ENCODE results near the gene HSPBP1. TPM values are rescaled to one million over a fixed set of nuclear protein-coding genes. Genes with fewer than 3 reads are reported as not detected.

The HSPBP1 gene
- total RNA-seq, 4 donors from 2014 or later = 18.5 to 41.7 (median 36.7) TPM

- ATAC-seq (no peak), DNase-seq (no peak)
- H3K36me3 ChIP-seq = no peaks in the 10 kb centered on the region
- no peak overlapping the region for H3K27ac ChIP-seq
- no peak for TF ChIP-seq CTCF (IDR thresholded peaks at IDR 0.05 in 4 of 5, conservative IDR thresholded peaks at IDR 0.05 in 1 of 5)
- TF ChIP-seq POLR2A (IDR thresholded peaks at IDR 0.05) = no peak
- in situ Hi-C loops (cut with MboI; ENCODE audit: low sequenced_read_pairs in 4 of 4) = loop anchor here in 1 of 4 donors (25.0 kb wide), 1 partner anchor 127 kb away; the partner anchor contains the start of gene UBE2S
- no peaks in the 10 kb centered on the region for H3K9me3 ChIP-seq
- intact Hi-C loops (cut with DNase I; ENCODE audit: low total_unique reads) = no loop called here
- no peaks in the 10 kb centered on the region for H3K4me1 ChIP-seq
- no peak overlapping the region for H3K4me3 ChIP-seq
- H3K27me3 ChIP-seq = peaks cover 0 to 9% (median 0%) of the 10 kb centered on the region in 3 donors
These were observed 5.5 kb upstream of the HSPBP1 start for GRCh38 chr19:55285229-55285890.

GRCh38 chr19:55284405-55285058, 4.6 kb upstream of the HSPBP1 start:
- Histone ChIP-seq H3K9me3 (no peaks in the 10 kb centered on the region), H3K27me3 (peaks cover 0 to 9% (median 0%) of the 10 kb centered on the region in 3 donors), H3K4me3 (peak overlapping the region in 2 of 4 donors; percentile 15 to 27), H3K4me1 (peaks cover 0 to 1% of the 10 kb centered on the region in 2 donors), H3K36me3 (no peaks in the 10 kb centered on the region), H3K27ac (peak overlapping the region in 1 of 4 donors; percentile 26)
- intact Hi-C loops (cut with DNase I; ENCODE audit: low total_unique reads) (no loop called here), in situ Hi-C loops (cut with MboI; ENCODE audit: low sequenced_read_pairs in 4 of 4) (loop anchor here in 1 of 4 donors (25.0 kb wide), 1 partner anchor 128 kb away; the partner anchor contains the start of gene UBE2S)
- DNase-seq (no peak), ATAC-seq (no peak)
- TF ChIP-seq CTCF (IDR thresholded peaks at IDR 0.05 in 4 of 5, conservative IDR thresholded peaks at IDR 0.05 in 1 of 5) = no peak
- TF ChIP-seq POLR2A (IDR thresholded peaks at IDR 0.05) = no peak

GRCh38 chr19:55283548-55284377, 3.9 kb upstream of the HSPBP1 start, which contains the start of gene BRSK1:
Gene BRSK1 (plus strand): TSS chr19:55283997. CDS start chr19:55284443, 446 bp downstream.
- Histone ChIP-seq H3K4me3 (peak within 1 kb of the TSS in 2 of 4 donors; percentile 15 to 27), H3K27me3 (peaks cover 0 to 9% (median 0%) of the 10 kb centered on the region in 3 donors), H3K9me3 (no peaks in the 10 kb centered on the region), H3K4me1 (peaks cover 7 to 8% of the 10 kb centered on the region in 2 donors), H3K36me3 (no peaks in the 10 kb centered on the region), H3K27ac (peak within 1 kb of the TSS in 1 of 4 donors; percentile 26)
- DNase-seq (no peak), ATAC-seq (no peak)
- in situ Hi-C loops (cut with MboI; ENCODE audit: low sequenced_read_pairs in 4 of 4) = loop anchor here in 1 of 4 donors (25.0 kb wide), 1 partner anchor 129 kb away; the partner anchor contains the start of gene UBE2S
- TF ChIP-seq POLR2A (IDR thresholded peaks at IDR 0.05) (no peak), CTCF (IDR thresholded peaks at IDR 0.05 in 4 of 5, conservative IDR thresholded peaks at IDR 0.05 in 1 of 5) (no peak)
- intact Hi-C loops (cut with DNase I; ENCODE audit: low total_unique reads) = no loop called here

DNA sequence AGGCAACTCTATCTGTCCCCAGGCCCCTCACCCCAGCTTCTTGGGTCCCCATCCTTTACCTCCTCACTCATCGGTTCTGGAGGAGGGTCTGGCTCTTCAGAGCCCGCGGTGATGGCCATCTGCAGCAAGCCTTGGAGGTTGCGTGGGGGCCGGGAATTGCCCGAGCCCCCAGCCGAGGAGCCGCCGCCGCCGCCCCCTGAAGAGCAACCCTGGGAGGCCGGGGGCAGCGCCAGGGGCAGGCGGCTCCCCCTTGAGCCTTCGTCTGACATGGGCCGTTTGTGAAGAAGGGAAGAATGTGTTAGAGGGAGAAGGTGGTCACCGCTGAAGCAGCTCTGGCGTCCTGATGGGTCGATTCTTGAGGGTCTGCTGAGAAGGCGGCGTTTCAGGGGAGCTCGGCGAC, 570 bp downstream of the HSPBP1 start:
- H3K27ac ChIP-seq = peak overlapping the region; percentile 70 to 86 (median 81)
- in situ Hi-C loops (cut with MboI; ENCODE audit: low sequenced_read_pairs in 4 of 4) (loop anchor here in 1 of 4 donors (25.0 kb wide), 1 partner anchor 133 kb away; the partner anchor contains the start of gene UBE2S), intact Hi-C loops (cut with DNase I; ENCODE audit: low total_unique reads) (no loop called here)
- H3K4me1 ChIP-seq = peaks cover 7 to 8% of the 10 kb centered on the region in 2 donors
- ATAC-seq (no peak), DNase-seq (no peak)
- peaks cover 0 to 9% (median 0%) of the 10 kb centered on the region in 3 donors for H3K27me3 ChIP-seq
- H3K36me3 ChIP-seq = peaks cover 0 to 19% of the 10 kb centered on the region in 2 donors
- no peaks in the 10 kb centered on the region for H3K9me3 ChIP-seq
- no peak for TF ChIP-seq POLR2A (IDR thresholded peaks at IDR 0.05)
- TF ChIP-seq CTCF (IDR thresholded peaks at IDR 0.05 in 4 of 5, conservative IDR thresholded peaks at IDR 0.05 in 1 of 5) = no peak
- H3K4me3 ChIP-seq = peak overlapping the region; percentile 63 to 97 (median 82)
